GM18498 (cell line): ENCODE data around the gene STYXL1.

Source experiments
- ATAC-seq: cut with Tn5 transposase; IDR thresholded peaks from one replicate; pipeline ENCODE4 v1.9.1; 2021; ENCODE audit warnings: mild to moderate bottlenecking, moderate library complexity; ENCODE audit not compliant: unreplicated experiment

The STYXL1 gene

DNA sequence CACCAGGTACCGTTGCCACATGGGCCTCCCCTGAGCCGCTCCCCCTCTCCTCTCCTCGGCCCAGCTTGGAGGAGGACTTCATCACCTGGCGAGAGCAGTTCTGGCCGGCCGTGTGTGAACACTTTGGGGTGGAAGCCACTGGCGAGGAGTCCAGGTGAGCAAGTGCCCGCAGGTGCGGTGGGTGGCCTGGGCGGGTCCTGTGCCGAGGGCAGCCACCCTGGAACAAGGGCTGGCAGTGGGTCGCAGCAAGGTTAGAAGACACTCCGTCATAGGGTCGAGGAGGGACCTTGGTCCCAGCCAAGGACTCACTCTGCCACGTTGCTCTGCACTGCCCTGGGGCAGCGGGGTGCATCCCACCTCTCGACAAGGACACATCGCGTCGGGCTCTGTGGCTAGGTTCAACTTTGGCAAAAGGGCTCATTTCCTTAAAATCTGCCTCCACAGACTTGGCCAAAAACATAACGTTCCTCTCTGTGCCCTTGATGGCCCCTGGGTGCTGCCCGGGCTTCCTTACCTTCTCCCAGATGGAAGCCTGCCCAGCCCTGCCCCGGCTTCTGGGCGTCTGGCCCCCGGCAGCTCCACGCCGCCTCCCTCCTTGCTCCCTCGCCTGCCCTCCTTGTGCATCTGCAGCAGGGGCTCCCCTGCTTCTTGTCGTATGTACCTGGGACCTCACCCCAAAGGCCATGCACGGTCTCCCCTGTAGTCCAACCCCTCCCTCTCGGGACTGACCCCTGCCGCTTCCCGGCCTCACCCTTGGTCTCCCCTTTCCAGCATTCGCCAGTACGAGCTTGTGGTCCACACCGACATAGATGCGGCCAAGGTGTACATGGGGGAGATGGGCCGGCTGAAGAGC is 66.1 kb downstream of the STYXL1 start:
- ATAC-seq: no peak

GRCh38 chr7:75981203-75981452 is 66.7 kb downstream of the STYXL1 start:
- no peak for ATAC-seq

GRCh38 chr7:75980430-75981202 is 67.2 kb downstream of the STYXL1 start:
- ATAC-seq: no peak

DNA sequence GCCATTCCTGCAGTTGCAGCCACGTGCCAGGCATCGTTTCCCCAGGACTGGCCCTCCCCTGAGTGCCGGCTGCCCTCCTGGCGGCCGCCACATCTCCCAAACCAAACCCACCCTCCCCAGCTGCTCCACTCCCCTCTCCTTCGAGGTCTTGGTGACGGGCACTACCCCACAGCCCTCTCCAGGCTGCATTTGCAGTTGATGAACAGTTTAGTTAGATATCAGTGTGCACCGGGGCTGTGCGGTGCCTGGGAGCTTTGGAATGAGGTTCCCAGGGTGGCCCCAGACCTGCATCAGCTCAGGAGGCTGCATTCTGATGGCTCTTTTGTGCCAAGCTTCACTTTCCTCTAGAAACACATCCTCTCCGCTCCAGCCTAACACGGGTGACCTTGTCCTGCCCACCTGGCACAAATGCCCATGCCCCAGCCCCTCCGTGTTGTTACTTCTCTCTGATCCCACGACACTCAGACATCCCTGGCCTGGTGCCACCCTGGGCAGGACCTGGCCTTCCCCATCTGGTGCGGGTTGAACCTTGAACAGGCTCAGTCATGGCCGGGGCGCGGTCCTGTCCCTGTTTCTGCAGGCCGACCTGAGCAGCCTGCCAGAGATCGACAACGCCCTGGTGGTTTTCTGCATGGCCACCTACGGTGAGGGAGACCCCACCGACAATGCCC is 67.9 kb downstream of the STYXL1 start:
- no peak for ATAC-seq

DNA sequence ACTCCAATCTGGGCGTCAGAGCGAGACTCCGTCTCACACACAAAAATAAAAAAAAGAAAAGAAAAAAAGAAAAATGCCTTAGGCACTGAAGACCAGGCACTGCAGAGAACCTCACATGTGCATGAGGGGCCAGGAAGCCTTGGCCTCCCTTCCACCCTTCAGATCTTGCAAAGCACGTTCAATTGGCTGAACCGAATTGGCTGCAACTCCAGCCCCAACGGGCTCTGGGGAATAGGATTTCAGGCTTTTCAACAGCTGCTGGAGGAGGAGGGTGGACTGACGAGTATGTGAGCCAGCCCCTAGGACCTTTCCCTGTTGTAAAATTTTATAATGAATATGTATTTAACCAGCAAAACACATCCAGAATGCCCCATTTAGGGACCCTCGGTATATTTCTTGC is 70.1 kb downstream of the STYXL1 start:
- no peak for ATAC-seq

DNA sequence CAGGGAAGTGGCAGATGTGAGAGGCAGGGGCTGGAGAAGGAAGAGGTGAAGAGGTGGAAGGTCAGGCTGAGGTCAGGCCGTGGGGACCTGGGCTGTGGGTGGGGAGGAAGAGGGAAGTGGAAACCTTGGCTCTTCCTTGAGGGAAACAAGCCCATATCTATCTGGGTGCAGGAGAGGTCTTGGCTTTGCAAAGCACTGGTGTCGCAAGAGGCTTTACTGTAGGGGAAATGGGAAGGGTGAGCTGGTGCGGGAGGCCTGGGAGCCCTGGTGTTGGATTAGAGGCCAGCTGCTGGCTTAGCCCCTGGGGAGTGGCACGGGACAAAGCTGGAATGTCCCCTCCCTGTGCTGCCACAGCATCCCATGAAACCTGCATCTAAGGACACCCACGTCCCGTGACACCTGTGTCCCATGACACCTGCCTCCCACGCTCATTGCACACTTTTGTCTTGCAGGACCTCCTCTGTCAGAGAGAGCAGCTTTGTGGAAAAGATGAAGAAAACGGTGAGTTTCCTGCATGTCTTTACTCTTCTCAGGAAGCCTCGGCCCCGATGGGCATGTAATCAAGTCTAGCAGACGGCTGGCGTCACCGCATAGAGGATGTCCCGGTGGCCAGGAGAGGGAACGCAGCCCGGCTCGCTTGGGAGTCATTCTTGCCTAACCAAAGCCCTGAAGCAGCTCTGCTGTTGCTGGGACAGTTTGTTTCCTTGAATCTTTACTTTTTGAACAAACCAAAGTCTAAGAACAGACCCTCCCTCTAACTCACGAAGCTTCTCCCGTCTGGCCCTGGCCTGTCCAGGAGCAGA is 75.6 kb downstream of the STYXL1 start:
- no peak for ATAC-seq

- ATAC-seq: no peak
Observed at GRCh38 chr7:75971309-75971960, 76.4 kb downstream of the STYXL1 start.

GRCh38 chr7:75969704-75970498 is 77.9 kb downstream of the STYXL1 start:
- ATAC-seq: no peak

DNA sequence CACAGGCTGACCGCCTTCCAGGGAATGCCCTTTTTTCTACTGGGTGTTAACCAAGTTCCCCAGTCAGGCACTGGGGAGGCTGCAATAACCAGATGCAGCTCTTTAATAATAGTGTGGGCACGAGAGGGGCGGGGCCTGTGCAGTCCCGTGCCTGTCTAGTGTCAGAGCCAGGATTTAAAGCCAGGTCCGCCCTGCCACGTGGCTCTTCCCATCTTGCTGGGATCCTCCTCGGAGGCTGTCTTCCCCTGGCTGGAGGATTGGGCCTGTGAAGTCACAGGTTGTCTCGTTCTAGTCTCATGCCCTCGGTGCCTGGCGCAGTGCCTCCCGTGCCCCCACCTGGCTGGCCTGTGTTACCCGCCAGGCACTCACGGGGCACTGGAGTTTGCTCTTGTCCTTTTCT is 78.6 kb downstream of the STYXL1 start:
- ATAC-seq: no peak

DNA sequence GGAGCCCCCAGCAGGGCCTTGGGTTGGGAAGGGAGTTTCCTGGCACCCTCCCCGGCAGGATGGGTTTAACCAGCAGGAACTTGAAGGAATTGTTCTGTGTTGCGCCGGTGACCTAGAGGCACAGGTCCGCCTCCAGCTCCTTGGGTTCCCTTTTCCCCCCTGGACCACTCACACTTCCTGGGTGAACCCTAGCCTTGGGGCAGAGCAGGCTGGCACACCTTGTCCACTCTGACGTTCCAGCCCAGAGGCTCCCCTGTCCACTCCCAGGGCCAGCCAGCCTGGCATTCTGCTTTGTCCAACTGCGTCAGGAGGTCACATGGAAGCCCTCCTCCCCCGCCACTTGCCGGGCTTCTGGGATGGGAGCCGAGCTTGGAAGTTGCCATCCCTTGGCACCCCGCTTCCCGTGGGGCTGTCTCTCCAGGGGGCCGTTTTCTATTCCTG is 79.2 kb downstream of the STYXL1 start:
- ATAC-seq: no peak

DNA sequence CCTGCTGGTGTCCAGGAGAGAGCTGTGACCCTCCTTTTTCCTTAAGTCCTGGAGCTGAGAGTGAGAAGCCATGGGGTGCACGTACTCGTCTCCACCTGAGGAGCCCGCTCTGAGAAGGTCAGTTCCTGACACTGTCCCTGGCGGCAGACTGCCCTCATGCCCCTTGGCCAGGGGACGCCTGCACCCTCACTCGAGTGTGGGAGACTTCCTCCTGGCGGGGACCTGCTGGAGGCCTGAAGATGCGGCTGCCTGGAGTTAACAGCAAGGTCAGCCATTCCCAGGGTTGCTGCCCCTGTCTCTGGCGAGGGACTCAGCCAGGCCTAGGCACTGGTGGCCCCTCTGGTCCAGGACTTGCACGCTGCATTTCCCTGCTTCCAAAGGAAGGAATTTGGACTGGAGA is 79.8 kb downstream of the STYXL1 start:
- no peak for ATAC-seq

- ATAC-seq: no peak
Observed at GRCh38 chr7:75967487-75967997, 80.3 kb downstream of the STYXL1 start.

DNA sequence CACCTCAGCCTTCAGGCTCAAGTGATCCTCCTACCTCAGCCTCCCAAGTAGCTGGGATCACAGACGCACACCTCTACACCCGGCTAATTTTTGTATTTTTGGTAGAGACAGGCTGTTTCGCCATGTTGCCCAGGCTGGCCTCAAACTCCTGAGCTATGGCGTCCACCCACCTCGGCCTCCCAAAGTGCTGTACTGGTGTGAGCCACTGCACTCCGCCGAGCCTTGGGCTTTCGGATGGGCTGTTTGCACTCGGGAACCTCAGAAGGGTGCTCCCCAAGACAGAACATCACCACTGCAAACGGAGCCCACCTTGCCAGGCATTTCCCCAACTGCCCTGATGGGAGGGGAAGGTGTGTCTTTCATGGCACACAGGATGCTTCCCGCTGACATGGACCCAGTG is 80.7 kb downstream of the STYXL1 start:
- no peak for ATAC-seq

DNA sequence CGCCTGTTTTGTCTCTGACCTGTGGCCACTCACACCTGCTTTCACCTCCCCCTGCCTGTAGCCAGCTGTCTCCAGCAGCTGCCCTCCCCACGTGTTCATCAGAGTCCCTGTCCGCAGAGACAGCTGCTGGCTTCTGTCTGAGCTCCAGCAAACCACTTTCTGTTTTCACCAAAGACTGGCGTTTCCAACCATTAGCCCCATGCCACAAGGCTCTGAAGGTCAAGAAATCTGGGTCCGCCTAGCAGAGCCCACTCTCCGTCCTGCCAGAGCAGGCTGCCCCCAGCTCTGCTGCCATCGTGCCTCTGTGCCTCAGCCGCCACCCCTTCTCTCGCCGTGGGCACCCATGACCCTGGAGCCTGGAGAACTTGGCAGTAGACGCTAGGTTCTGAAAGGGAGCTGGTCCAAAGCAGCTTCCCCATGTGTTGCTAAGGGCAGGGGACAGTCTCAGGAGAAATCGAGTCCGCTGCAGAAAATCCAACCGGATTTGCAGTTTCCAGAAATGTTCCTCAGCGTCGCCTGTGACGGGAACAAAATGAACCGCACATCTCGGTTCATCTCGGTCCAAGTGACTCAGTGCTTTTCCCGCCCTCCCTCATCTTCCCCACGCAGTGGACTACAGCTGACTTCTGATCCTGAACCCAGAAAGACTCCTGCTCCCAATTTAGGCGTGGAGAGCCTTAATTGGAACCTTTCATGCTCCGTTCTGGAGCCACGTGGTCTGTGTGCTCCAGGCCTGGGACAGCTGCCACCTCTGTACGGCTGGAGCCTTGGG is 81.4 kb downstream of the STYXL1 start:
- ATAC-seq: no peak

DNA sequence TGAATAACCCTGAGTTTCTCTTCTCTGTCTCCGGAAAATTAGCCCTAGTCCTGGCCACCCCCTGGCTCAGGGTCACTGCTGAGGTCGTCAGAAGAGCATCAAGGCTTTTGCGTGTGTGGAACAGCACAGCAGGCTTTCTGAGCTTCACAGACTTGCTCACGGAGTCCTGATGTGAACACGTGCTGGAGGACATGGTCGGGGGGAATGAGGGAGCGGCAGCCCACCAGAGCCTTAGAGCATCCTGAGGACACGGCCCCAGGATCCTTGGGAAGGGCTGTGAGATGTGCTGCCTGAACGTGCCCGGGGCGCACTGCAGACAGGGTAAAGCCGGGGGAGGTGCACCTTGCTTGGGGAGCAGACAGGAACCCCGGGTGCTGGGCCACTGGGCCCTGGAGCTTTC is 82.2 kb downstream of the STYXL1 start:
- ATAC-seq: no peak

DNA sequence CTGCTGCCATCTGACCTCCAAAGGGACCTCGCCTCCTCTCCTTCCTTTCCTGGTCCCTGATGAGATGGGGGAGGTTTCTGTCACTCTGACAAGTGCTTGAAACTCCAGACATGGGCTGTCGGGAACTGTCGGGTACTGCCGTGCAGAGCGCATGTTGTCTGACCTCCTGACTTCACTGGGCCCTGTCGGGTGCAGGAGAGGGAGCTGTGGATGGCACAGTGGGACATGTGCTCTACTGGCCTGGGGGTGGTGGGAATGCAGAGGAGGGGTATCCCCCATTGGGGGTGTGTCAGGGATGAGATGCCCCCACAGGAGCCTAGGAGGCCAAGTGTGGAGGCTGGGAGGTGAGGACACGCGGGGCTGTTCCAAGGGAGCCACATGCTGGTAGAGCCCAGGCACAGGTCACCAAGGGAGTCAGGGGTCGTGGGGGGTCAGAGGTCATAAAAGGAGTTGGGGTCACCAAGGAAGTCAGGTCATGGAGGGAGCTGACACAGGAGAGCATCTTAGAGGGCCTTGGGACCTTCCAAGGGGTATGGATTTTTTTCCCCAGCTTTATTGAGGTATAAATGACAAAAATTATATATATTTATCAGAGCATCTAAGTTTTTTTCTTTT is 84.3 kb downstream of the STYXL1 start:
- no peak for ATAC-seq

- no peak for ATAC-seq
Observed at GRCh38 chr7:75962607-75963380, 85.0 kb downstream of the STYXL1 start.

DNA sequence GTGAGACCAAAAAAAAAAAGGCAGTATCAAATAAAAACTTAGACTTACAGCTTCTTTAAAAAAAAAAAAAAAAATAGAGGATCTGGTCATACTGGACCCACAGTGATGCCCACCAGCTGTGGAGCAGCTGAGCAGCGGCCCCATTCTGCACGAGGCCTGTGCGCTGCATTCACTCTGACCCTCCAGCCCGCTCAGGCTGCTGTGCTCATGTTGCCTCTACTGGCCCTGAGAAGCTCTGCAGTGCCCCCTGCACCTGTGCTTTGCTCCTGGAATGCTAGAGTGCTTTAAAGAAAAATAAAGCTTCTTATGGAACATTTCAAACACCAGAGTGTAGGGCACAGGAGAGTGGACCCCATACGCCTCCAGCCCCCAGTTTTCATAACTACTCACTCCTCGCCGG is 86.6 kb downstream of the STYXL1 start:
- no peak for ATAC-seq
